Nucleus accumbens (tissue), 56 donors: Measurements from ENCODE around the gene MACROD2.
A peak's percentile ranks its signal among the peaks of the same experiment; 100 is the strongest.
"Not testable (repeated sequence)": the region's sequence is repeated elsewhere in the genome, so short reads cannot be mapped to it uniquely, and the experiment has no call there.

Experiments
- DNase-seq, 56 donors: peaks; one replicate each; lab custom pipeline; 2025; lab: John Stamatoyannopoulos, UW

Gene MACROD2

GRCh38 chr20:14956026-14956425 is 960.7 kb downstream of the MACROD2 start:
- DNase-seq, result no peak

- DNase-seq, result no peak
Measured at GRCh38 chr20:14956538-14956937, 961.2 kb downstream of the MACROD2 start.

- no peak for DNase-seq
Measured at GRCh38 chr20:14957402-14957801, 962.1 kb downstream of the MACROD2 start.

GRCh38 chr20:14958626-14959025 is 963.3 kb downstream of the MACROD2 start:
- DNase-seq, result no peak

GRCh38 chr20:14959506-14960475 is 964.5 kb downstream of the MACROD2 start:
- DNase-seq, result peak in 1 of 56 donors; percentile 2

GRCh38 chr20:14960831-14961230 is 965.5 kb downstream of the MACROD2 start:
- no peak for DNase-seq

- peak in 15 of 56 donors; percentile 6 to 40 (median 19) for DNase-seq
Measured at GRCh38 chr20:14963262-14963663, 967.9 kb downstream of the MACROD2 start.

GRCh38 chr20:14966203-14966602 is 970.9 kb downstream of the MACROD2 start:
- DNase-seq, result no peak

- DNase-seq, result no peak
Measured at GRCh38 chr20:14966808-14967207, 971.5 kb downstream of the MACROD2 start.

- DNase-seq, result no peak
Measured at GRCh38 chr20:14972256-14972655, 976.9 kb downstream of the MACROD2 start.

- no peak for DNase-seq
Measured at GRCh38 chr20:14972690-14973089, 977.4 kb downstream of the MACROD2 start.

GRCh38 chr20:14979453-14979986 is 984.2 kb downstream of the MACROD2 start:
- DNase-seq, result no peak

GRCh38 chr20:14981486-14981885 is 986.2 kb downstream of the MACROD2 start:
- not testable (repeated sequence) for DNase-seq

- not testable (repeated sequence) for DNase-seq
Measured at GRCh38 chr20:14982324-14982723, 987.0 kb downstream of the MACROD2 start.

GRCh38 chr20:14984305-14984704 is 989.0 kb downstream of the MACROD2 start:
- DNase-seq, result no peak

- DNase-seq, result no peak
Measured at GRCh38 chr20:14984768-14985622, 989.7 kb downstream of the MACROD2 start.

GRCh38 chr20:14986026-14986655 is 990.8 kb downstream of the MACROD2 start:
- no peak for DNase-seq

GRCh38 chr20:14986656-14987055 is 991.3 kb downstream of the MACROD2 start:
- DNase-seq, result no peak

GRCh38 chr20:14989535-14990290 is 994.4 kb downstream of the MACROD2 start:
- DNase-seq, result no peak

GRCh38 chr20:14991023-14991422 is 995.7 kb downstream of the MACROD2 start:
- no peak for DNase-seq
